ENCODE measurements around the gene CCDC85A. TPM values are rescaled to one million over a fixed set of nuclear protein-coding genes. Genes with fewer than 3 reads are reported as not detected.

Gene CCDC85A
- total and polyA plus RNA-seq, 9 donors = 0.17 to 6.8 (median 0.65) TPM

DNA sequence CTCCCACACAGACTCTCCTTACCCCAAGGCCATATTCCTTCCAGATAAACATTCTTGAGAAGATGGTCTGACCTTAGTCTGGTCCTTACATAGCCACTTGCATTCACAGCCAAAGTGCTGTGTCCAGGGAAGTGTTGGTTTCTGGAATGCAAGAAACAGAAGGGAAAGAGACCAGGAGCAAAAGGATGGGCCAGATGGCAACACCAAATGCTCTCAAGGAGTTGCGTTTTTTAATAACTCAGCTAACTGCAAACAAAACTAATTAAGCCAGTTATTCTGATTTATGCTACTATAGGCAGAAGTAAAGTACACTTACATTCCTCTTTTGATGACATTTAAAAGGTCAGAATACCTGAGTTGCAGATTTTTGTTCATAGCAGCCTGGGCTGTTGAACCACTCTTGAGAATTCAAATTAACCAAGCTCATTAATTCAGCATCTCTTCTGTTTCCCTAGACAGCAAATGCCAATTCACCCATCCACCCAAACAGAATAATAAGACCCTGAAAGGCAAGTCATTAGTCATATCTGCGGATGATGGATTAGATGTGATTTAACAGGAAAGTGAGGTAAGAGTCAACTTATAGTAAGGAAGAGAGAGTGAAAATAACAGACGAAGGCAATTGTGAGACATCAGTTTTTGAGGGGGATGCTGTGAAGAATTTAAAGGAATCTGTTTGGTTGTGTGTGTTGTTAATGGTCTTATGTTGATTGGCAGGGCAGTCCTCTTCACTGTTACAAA lies 18.8 kb downstream of the CCDC85A start:
- no peak overlapping the region for H3K4me3 ChIP-seq
- no peak overlapping the region for H3K27ac ChIP-seq
- intact Hi-C loops (cut with DNase I) = no loop called here
- no peaks in the 10 kb centered on the region for H3K27me3 ChIP-seq
- no peaks in the 10 kb centered on the region for H3K9me3 ChIP-seq
- H3K36me3 ChIP-seq = no peaks in the 10 kb centered on the region
- no peak for DNase-seq
- no peak for TF ChIP-seq EP300 (IDR thresholded peaks at IDR 0.05)
- TF ChIP-seq POLR2A (IDR thresholded peaks at IDR 0.05) = no peak
- TF ChIP-seq, protein P1, sequence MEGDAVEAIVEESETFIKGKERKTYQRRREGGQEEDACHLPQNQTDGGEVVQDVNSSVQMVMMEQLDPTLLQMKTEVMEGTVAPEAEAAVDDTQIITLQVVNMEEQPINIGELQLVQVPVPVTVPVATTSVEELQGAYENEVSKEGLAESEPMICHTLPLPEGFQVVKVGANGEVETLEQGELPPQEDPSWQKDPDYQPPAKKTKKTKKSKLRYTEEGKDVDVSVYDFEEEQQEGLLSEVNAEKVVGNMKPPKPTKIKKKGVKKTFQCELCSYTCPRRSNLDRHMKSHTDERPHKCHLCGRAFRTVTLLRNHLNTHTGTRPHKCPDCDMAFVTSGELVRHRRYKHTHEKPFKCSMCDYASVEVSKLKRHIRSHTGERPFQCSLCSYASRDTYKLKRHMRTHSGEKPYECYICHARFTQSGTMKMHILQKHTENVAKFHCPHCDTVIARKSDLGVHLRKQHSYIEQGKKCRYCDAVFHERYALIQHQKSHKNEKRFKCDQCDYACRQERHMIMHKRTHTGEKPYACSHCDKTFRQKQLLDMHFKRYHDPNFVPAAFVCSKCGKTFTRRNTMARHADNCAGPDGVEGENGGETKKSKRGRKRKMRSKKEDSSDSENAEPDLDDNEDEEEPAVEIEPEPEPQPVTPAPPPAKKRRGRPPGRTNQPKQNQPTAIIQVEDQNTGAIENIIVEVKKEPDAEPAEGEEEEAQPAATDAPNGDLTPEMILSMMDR (IDR thresholded peaks at IDR 0.05) = no peak
- WGBS, 3 donors = 64 to 82% (median 74%) methylated on average over 3 of the region's 3 CpGs
- H3K4me1 ChIP-seq (ENCODE audit: insufficient read depth) = no peaks in the 10 kb centered on the region

DNA sequence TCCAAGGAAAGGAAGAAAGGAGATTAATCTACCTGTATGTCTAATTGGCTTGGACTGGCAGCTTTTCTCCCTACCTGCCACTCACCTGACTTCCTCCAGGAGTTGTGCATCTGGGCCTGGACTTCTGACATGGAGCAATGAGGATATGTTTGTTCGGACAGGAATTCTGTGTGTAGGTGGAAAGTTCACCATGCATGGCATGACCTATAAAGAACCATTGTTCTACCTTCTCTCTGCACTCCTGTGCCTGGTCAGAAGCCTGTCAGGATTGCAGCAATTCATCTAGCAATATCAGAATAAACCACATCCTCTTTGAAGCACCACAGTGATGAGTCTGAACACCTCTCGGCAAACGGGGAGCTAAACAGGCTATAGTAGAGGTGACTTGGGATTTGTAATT lies 20.8 kb downstream of the CCDC85A start:
- no peak for TF ChIP-seq POLR2A (IDR thresholded peaks at IDR 0.05)
- TF ChIP-seq, protein P1 (IDR thresholded peaks at IDR 0.05) = no peak
- no peak for TF ChIP-seq EP300 (IDR thresholded peaks at IDR 0.05)
- 91 to 94% (median 94%) methylated on average over 3 of the region's 3 CpGs for WGBS, 3 donors
- Histone ChIP-seq H3K4me3 (no peak overlapping the region), H3K9me3 (no peaks in the 10 kb centered on the region), H3K4me1 (ENCODE audit: insufficient read depth) (no peaks in the 10 kb centered on the region), H3K27me3 (no peaks in the 10 kb centered on the region), H3K36me3 (no peaks in the 10 kb centered on the region), H3K27ac (no peak overlapping the region)
- intact Hi-C loops (cut with DNase I) = no loop called here
- DNase-seq = no peak

DNA sequence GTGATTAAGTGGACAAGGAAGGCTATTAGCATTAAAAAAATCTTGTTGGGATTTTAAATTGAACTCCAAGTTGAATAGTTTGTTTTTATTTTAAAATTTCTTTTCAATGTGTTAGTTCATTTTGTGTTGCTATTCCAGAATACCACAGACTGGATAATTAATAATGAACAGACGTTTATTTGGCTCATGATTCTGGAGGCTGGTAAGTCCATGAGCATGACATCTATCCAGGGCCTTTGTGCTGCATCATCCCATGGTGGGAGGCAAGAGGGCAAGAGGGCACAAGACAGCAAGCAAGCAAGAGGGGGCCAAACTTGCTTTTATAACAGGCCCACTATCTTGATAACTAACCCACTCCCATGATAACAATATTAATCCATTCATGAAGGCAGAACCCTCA lies 22.5 kb downstream of the CCDC85A start:
- TF ChIP-seq POLR2A (IDR thresholded peaks at IDR 0.05) = no peak
- TF ChIP-seq EP300 (IDR thresholded peaks at IDR 0.05) = no peak
- TF ChIP-seq, protein P1 (IDR thresholded peaks at IDR 0.05) = no peak
- Histone ChIP-seq H3K4me1 (ENCODE audit: insufficient read depth) (no peaks in the 10 kb centered on the region), H3K36me3 (no peaks in the 10 kb centered on the region), H3K9me3 (no peaks in the 10 kb centered on the region), H3K27ac (no peak overlapping the region), H3K27me3 (no peaks in the 10 kb centered on the region), H3K4me3 (no peak overlapping the region)
- 0 to 60% (median 26%) methylated on average over 1 of the region's 1 CpG for WGBS, 3 donors
- intact Hi-C loops (cut with DNase I) = no loop called here
- no peak for DNase-seq

DNA sequence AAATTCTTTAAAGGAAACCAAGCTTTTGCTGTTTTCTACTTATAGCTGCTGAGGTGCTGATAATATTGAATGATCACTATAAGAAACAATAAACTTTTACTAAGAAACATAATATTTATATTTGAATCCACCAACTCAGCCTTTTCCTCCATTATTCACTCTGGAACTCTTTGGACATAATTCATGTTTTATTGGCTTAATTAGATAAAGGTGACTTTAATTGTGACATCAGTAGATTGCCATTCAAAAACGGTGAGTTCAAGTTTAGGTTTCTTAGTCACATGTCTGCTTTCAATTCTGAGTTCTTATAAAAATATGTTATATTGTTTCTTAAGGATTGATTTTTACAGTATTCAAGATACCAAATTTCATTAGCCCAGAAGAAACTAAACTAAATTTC lies 24.0 kb downstream of the CCDC85A start:
- DNase-seq = no peak
- Histone ChIP-seq H3K4me1 (ENCODE audit: insufficient read depth) (no peaks in the 10 kb centered on the region), H3K9me3 (no peaks in the 10 kb centered on the region), H3K27ac (no peak overlapping the region), H3K27me3 (no peaks in the 10 kb centered on the region), H3K4me3 (no peak overlapping the region), H3K36me3 (no peaks in the 10 kb centered on the region)
- 30 to 39% (median 37%) methylated on average over 1 of the region's 1 CpG for WGBS, 3 donors
- intact Hi-C loops (cut with DNase I) = no loop called here
- TF ChIP-seq POLR2A (IDR thresholded peaks at IDR 0.05) (no peak), EP300 (IDR thresholded peaks at IDR 0.05) (no peak)
- TF ChIP-seq, protein P1 (IDR thresholded peaks at IDR 0.05) = no peak

Measured in ovary (tissue), 9 donors.